Activated CD8-positive, alpha-beta memory T cell treated with anti-CD3 and anti-CD28 coated beads for 48 hours (primary cell): ENCODE results near the gene TCP11.

Experiments
- DNase-seq, 3 experiments: peaks; one replicate each; pipeline ENCODE4 v3.0.0-alpha.2; 2020; ENCODE audit warnings: low read depth in 2 of 3, low spot score in 2 of 3

Gene TCP11

GRCh38 chr6:35096129-35096862 lies 44.8 kb downstream of the TCP11 start:
- DNase-seq, result no peak

DNA sequence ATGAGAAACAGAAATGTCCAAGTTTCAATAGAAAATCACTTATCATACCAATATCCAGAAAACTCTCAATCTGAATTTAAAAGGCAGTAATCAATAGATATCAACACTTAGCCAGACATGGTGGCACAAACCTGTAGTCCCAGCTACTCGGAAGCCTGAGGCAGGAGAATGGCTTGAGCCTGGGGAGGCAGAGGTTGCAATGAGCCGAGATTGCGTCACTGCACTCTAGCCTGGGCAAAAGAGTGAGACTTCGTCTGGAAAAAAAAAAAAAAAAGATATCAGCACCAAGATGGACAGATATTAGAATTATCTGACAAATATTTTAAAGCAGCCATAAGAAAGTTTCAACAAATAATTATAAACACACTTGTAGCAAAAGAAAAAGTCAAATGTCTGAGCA lies 47.0 kb downstream of the TCP11 start:
- DNase-seq, result no peak

DNA sequence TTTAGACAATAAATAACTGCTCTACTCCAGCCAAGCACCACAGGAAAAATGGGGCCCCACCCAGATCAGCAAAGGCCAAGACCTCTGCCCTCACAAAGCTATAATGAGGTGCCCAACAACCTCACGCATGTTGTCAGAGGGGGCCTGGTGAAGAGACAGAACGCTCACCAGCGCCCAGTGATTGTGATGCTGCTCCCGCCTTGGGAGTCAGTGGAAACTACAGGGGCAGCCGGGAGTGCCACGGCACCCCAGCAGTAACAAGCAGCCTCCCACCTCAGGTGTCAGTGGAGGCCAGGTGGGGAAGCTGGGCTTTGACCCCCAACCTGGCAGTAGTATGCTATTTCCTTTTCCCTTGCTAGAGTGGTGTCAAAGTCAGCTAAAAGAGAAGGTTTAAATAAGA lies 47.4 kb downstream of the TCP11 start:
- DNase-seq, result no peak

- no peak for DNase-seq
These were observed 48.1 kb downstream of the TCP11 start for GRCh38 chr6:35093118-35093445.

GRCh38 chr6:35092362-35093117 lies 48.6 kb downstream of the TCP11 start:
- no peak for DNase-seq

DNA sequence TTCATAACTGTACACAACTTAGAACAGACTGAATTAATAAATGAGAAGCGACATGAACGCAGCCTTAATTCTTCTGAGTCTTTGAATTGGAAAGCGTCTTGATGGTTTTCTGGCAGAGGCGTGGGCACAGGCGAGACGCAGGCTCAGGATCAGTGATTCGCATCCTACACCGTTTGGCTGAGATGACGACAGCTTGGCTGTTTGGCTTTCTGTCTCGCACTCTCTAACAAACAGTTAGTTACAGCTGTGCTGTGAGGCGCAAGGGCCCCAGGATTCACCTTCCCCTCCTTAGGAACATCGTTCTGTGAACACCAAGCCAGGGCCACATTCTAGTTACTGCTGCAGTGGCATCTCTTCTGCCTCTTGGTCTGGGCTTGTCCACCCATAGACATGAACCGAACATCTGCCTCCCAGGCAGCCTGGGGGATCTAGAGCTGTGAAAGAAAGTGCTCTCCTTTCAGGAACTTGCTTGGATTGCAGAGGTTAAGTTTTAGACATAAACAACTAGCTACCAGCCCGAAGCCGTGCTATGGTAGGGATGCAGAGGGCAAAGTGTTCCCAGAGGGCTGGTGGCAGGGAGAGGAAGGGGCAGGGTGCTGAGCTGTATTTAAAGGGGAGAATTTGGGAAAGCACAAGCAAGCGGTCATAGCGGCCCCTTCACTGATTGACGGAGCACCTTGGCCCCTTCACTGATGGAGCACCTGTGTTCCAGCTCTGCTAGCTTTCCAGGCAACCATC lies 49.6 kb downstream of the TCP11 start:
- no peak for DNase-seq

GRCh38 chr6:35090734-35091133 lies 50.4 kb downstream of the TCP11 start:
- no peak for DNase-seq

DNA sequence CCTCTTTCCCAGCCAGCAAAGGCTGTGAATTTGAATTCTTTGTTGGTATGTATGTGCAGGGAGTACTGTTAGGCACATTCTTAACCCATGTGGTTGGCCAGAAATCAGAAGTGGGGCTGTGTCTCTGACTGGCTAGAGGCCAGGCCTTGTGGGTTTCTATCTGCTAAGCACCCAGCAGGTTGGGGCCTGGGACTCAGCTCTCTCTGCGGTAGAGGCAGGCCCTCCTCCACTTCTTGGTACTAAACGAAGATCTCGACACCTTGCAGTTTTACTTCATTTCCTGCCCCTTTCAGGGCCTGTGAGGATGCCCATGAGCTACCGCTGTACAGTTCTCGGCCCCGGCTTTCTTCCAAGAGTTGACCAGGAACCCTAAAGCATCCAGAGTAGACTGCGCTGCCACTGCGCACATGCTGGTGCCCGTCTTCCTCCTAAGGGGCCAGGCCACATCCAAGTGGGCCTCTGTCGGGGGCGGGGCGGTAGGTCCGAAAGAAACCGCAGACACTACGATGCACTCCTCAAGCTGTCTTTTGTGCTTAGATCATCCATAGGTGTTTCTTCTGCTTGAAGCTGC lies 51.1 kb downstream of the TCP11 start:
- no peak for DNase-seq

GRCh38 chr6:35089216-35089934 lies 51.8 kb downstream of the TCP11 start:
- DNase-seq, result no peak

- no peak for DNase-seq
These were observed 52.6 kb downstream of the TCP11 start for GRCh38 chr6:35088281-35089215.

DNA sequence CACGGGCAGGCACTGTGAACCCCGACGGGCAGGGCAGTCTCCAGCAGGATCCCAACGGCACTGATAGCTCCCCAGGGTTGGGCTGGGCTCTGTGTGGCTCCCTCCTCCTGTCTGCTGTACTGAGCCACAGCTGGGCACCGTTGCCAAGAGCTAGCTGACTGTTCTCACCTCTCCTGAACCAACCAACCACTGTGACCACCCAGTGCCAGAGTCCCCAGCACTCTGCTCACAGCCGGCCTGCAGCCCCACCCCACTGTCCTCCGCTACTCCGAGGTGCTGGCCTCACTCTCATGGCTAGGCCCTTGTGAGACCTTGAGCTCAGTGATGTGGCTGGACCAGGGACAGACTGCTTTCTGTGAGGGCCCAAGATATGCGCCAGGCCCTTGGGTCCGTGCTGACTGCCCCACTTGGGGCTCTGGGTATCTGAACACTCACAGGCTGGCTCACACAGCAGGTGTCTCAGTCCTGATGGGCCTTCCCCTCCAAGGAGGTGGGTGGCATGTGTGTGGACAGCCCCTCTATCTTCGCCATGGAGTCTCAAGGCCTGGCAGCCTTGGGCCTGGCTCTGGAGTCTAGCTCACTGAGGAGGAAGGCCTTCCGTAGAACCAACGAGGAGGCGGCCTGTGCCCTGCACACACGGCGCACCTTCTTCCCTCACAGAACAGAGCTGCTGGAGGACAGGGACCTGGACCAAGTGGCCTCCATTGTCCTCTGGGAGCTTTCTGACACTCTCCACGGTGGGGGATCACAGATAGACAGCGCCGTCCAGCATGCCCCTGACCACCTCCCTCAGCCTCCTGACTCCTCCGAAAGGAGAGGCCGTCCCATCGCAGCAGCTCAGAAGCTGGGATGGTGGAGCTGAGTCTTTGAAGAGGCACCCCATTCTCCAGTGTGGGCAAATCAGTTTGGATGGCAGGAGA lies 53.5 kb downstream of the TCP11 start:
- DNase-seq, result no peak

GRCh38 chr6:35086636-35087360 lies 54.3 kb downstream of the TCP11 start:
- no peak for DNase-seq

GRCh38 chr6:35086282-35086632 lies 54.9 kb downstream of the TCP11 start:
- no peak for DNase-seq

GRCh38 chr6:35085359-35086281 lies 55.5 kb downstream of the TCP11 start:
- DNase-seq, result no peak

DNA sequence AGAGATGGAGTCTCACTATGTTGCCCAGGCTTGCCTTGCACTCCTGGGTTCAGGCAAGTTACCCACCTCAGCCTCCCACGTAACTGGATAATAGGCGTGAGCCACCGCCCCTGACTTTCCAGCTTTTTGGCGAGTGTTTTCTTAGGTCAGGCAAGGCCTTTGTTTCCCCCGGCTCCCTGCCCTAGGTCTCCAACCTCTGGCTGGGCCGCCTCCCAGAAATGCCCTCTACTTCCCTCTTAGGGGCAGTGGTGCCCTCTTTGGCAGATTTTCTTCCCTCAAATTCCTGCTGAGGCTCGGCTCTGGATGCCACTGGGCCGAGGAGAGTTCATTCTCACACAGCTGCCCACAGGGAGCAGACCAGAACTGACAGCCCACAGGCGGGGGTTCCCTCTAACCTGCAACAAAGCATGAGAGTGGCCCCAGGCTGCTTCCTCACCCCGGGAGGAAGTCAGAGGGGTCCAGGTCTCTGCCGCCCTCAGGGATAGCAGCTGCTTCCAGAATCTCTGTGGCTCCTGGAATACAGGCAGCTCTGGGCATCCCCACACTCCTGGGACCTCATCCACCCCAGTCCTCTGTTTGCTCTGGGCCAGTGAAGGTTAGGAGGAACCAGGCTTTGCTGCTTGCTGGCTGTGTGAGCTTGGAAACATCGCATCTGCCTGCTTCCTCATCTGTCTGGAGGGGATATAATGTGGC lies 56.5 kb downstream of the TCP11 start:
- no peak for DNase-seq

GRCh38 chr6:35084041-35084491 lies 57.1 kb downstream of the TCP11 start:
- no peak for DNase-seq

- no peak for DNase-seq
These were observed 57.6 kb downstream of the TCP11 start for GRCh38 chr6:35083507-35083906.
